Ishikawa (cell line): ENCODE data around the gene NRCAM.

Experiments used
- EGR1 ChIP-seq: IDR thresholded peaks from 2 replicates; pipeline ENCODE4 v1.6.1; 2012
- EP300 ChIP-seq: IDR thresholded peaks from 2 replicates; pipeline ENCODE4 v1.6.1; 2012; ENCODE audit warnings: borderline replicate concordance
- RAD21 ChIP-seq: IDR thresholded peaks from 2 replicates; pipeline ENCODE4 v1.6.1; 2012; ENCODE audit warnings: low read depth
- REST ChIP-seq: IDR thresholded peaks from 2 replicates; pipeline ENCODE4 v1.6.1; 2012; ENCODE audit warnings: low read depth, mild to moderate bottlenecking
- TAF1 ChIP-seq: IDR thresholded peaks from 2 replicates; pipeline ENCODE4 v1.6.1; 2012; ENCODE audit warnings: low read depth, mild to moderate bottlenecking
- TEAD4 ChIP-seq: IDR thresholded peaks from 2 replicates; pipeline ENCODE4 v1.6.1; 2012
- YY1 ChIP-seq: IDR thresholded peaks from 2 replicates; pipeline ENCODE4 v1.6.1; 2012; ENCODE audit warnings: low read depth
- ZBTB7A ChIP-seq: IDR thresholded peaks from 2 replicates; pipeline ENCODE4 v1.6.1; 2012; ENCODE audit warnings: low read depth

- TF ChIP-seq ZBTB7A = no peak
- no peak for TF ChIP-seq EP300
- no peak for TF ChIP-seq REST
- TF ChIP-seq RAD21 = no peak
- no peak for TF ChIP-seq EGR1
- no peak for TF ChIP-seq YY1
- TF ChIP-seq TEAD4 = no peak
- no peak for TF ChIP-seq TAF1
These were observed 128.9 kb downstream of the NRCAM start for GRCh38 chr7:108327353-108327752.
